NCI-H146 (cell line): Measurements from ENCODE around the gene ATP23.

Experiments used
- DNase-seq: peaks from one replicate; lab custom pipeline; 2025; lab: John Stamatoyannopoulos, UW

ATP23 gene

DNA sequence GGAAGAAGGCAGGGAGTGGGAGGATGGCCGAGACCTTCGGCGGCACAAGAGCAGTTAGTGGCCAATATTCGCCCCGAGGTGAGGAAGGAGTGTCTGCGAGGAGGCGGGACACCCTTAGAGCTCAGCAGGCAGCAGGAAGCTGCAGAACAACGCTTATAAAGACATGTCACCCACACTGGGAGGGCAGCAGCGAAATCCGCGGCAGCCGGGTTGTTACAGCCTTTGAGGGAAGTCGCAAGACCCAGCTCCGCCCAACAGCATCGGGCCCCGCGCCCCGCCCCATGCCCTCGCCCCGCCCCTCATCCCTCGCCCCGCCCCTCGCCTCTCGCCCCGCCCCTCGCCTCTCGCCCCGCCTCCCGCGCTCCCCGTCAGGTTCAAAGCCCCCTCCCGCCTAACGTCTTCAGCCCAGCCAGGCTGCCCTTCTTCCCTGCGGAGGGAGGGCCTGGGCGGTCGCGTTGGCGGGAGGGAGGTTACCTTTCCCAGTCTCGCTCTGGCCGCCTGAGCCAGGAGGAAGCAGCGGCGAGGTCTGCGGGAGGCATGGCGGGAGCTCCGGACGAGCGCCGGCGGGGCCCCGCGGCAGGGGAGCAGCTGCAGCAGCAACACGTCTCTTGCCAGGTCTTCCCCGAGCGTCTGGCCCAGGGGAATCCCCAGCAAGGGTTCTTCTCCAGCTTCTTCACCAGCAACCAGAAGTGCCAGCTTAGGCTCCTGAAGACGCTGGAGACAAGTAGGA is at the start of gene ATP23:
Gene ATP23 (plus strand): TSS at position 403 of the 730 bp plus-strand sequence. CDS start 135 bp downstream, at position 538.
- DNase-seq = peak; percentile 99

DNA sequence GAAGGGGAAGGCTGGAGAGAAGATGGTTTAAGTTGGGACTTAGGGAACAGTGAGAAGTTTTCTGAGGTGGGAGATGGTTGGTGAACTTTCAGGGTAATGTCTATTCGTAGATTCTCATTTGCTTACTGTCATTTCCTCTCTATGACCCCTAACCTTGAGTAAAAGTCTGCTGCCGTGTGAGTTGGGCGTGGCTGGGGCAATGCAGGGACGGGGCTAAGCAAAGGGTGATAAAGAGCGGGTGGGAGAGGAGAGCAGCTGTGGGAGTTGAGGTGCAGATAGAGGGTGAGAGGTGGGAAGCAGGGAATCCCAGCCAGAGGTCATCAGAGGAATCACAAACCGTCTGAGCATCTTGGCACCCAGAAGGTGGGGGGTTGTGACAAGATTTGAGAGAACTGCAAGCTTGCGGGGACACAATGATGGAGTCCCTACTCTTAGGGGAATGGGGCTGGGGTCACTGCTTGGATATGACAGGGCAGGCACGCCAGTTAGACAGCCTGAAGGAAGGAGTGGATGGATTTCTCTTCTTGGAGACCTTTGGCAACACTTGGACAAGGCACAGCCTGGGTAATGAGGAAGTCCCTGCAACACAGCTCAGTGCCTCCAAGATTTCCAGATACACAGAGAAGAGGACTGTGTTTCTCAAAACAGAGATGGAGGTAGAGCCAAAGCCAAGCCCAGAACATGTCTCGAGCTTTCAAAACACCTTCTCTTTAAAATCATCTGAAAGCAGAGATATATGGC is 49.0 kb upstream of the ATP23 start:
- DNase-seq = no peak

GRCh38 chr12:57893431-57894353 is 47.7 kb upstream of the ATP23 start:
- no peak for DNase-seq

- peak; percentile 8 for DNase-seq
Observed at GRCh38 chr12:57894399-57895292, 46.7 kb upstream of the ATP23 start.

GRCh38 chr12:57895389-57896114 is 45.8 kb upstream of the ATP23 start:
- no peak for DNase-seq

DNA sequence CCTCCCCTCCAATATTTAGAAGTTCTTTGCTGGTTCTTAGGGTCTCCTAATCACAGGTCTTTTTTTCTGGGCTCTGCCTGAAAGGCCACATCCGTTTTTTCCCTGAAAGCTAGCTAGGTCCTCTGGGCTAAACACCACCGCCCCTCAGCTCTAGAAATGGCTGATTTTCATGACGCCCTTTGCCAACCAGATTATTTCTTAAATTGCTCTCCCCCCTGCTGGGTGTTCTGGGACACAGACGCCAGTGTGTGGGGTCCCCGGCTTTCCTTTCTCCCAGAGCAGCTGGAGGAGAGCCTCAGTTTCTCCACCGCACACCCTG is 45.3 kb upstream of the ATP23 start:
- DNase-seq = peak; percentile 52

GRCh38 chr12:57896434-57897201 is 44.7 kb upstream of the ATP23 start:
- DNase-seq = peak; percentile 73

GRCh38 chr12:57897286-57897974 is 43.9 kb upstream of the ATP23 start:
- peak; percentile 34 for DNase-seq

- DNase-seq = no peak
Observed at GRCh38 chr12:57898308-57898970, 42.9 kb upstream of the ATP23 start.

DNA sequence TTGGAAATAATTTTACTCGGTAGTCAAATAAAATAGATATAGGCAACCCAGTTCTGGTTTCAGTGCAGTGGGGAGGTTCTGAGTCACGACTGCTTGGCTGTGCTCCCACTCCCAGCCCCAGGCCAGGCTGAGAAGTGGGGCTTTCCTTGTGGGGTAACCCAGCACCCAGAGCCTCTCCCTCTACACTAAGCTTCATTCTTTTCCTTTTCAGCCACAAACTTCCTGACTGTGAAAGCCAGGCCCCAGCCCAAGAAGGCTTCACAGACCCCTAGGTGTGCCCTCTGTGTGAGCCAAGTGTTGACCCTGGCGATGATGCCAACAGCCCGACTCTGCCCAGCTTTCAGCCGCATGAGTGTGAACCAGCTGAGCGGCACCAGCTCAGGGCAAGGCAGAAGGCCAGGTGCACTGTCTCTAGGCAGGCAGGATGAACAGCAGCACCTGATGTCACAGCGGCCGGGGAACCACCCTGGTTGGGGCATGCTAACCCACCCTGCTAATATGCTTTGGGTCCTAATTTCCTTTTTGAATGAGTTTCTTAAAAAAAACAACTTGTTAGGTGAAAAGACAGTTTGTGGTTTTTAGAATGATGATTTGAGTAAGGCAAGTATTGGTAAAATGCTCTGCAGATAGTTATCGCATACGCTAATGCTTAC is 42.2 kb upstream of the ATP23 start:
- DNase-seq = no peak

- no peak for DNase-seq
Observed at GRCh38 chr12:57902478-57902969, 38.8 kb upstream of the ATP23 start.

DNA sequence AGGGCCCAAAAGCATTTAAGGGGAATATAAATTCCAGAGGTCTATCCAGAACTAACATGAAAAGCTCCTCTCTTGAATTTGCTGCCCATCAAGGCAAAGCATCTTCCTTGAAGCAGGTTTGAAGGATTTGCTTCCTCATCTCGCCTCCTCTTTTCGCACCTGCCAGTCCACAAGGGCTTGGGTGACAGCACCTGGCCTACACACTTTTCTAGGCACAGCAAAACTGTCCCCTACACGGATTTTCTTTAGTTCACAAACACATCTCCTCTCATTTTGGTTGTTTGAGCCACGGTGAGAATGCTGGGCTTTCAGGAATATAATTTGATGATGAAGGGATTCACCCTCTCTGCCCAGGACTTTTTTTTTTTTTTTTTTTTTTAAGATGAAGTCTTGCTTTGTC is 36.9 kb upstream of the ATP23 start:
- DNase-seq = no peak

DNA sequence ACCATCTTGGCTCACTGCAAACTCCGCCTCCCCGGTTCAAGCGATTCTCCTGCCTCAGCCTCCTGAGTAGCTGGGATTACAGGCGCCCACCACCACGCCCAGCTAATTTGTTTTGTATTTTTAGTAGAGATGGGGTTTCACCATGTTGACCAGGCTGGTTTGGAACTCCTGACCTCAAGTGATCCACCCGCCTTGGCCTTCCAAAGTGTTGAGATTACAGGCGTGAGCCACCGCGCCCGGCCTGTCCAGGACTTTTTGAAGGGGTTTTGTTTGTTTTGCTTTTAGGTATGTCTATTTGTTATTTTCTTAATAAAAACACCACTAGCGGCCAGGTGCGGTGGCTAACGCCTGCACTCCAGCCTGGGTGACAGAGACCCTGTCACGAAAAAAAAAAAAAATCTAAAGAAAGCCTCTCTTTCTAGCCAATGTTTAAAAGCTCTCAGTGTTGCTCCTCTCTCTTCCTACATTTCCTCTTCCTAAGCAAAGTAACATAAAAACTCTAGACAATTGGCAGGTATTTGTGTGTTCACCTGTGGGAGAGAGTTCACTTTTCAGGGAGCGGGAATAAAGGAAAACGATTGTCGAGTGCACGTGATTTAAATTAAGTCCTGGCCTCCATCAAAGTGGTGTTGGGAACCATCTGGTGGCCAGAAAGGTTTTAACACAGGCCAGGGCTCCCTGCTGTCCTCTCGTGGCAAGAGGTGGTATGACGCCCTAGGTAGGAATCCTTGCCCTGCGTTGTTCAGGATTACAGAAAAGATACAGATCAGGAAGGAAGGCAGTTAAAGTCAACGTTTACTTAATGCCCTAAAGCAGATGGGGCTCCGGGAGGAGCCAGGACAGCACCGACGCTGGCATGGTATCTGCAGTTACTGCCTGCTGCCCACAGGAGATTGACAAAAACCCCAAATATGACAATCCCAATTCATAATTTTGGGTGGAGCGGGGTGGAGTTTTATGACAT is 36.2 kb upstream of the ATP23 start:
- peak; percentile 91 for DNase-seq

DNA sequence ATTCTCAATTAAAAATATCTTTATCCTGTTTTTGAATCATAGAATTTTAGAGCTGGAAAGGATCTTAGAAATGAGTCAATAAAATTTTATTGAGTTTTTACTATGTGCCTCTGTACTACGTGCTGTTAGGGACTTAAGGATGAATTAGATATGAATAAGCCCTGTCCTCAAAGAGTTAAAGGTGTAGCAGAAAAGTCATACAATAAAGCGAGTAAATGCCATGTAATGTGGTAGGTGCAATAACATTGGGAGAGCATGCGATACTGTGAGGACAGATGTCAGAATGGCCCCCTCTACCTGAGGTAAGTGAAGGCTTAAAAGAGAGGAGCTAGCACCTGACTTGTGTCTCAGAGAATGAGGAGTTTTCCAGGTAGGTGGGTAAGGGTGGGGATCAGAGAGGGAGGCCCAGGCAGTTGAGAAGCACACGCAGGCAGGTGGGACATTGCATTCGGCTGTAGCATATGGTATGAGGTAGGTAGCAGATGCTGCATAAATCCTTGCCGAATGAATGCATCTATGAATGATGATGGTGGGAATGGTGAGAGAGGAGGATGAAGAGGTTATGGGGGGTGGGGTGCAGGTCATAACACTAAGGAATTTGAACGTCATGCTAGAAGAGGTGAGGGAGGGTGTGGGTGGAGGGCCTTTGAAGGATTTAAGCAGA is 35.4 kb upstream of the ATP23 start:
- DNase-seq = no peak

GRCh38 chr12:57906821-57907220 is 34.5 kb upstream of the ATP23 start:
- no peak for DNase-seq

GRCh38 chr12:57907281-57907680 is 34.1 kb upstream of the ATP23 start:
- DNase-seq = no peak
